B cell (primary cell): ENCODE results near the gene PRKACB. TPM values are rescaled to one million over a fixed set of nuclear protein-coding genes. Genes with fewer than 3 reads are reported as not detected.

Experiments
- ATAC-seq: fragments of 200-7000 bp; cut with Tn5 transposase; one replicate; pipeline ENCODE4 v1.10.0; 2021; ENCODE audit warnings: low read depth, mild to moderate bottlenecking, moderate number of reproducible peaks, moderate library complexity
- CTCF ChIA-PET: fragments of 350-600 bp; sonication (Branson Sonifier 250); formaldehyde crosslinking; loops from one replicate; lab custom pipeline; 2021; ENCODE audit warnings: antibody characterized with exemption, inconsistent platforms; lab: Charles Lee
- POLR2A ChIA-PET: fragments of 350-600 bp; sonication (Branson Sonifier 250); formaldehyde crosslinking; loops from one replicate; lab custom pipeline; 2021; ENCODE audit warnings: antibody characterized with exemption; lab: Charles Lee
- DNase-seq: peaks from one replicate; pipeline ENCODE4 v3.0.0; 2013
- H2AFZ ChIP-seq: 2 replicates; pipeline ENCODE4 v1.6.1; 2012; ENCODE audit warnings: mild to moderate bottlenecking, low read depth, low read length; ENCODE audit not compliant: insufficient read depth, poor library complexity, severe bottlenecking
- H3K27ac ChIP-seq, 2 donors: 1 replicate in 1 of 2; 2 replicates in 1 of 2; pipeline ENCODE4 v1.5.1; 2012 to 2013; ENCODE audit warnings: low read length in 2 of 2, mild to moderate bottlenecking in 2 of 2, moderate library complexity in 1 of 2
- H3K27me3 ChIP-seq, 4 experiments: fragments of 200-600 bp in 1 of 4; sonication (generic) in 1 of 4; replicated peaks in 1 of 4; 1 replicate in 2 of 4; 2 replicates in 2 of 4; pipeline versions ENCODE4 v1.6.1 to v1.7.0; 2013 to 2016; ENCODE audit warnings: low read length in 3 of 4, mild to moderate bottlenecking in 2 of 4, mixed read lengths in 1 of 4, moderate library complexity in 1 of 4; ENCODE audit not compliant: insufficient read depth in 4 of 4, control insufficient read depth in 3 of 4; ENCODE audit errors: control extremely low read depth in 1 of 4
- H3K36me3 ChIP-seq, 2 experiments: replicated peaks in 1 of 2; 1 replicate in 1 of 2; 2 replicates in 1 of 2; pipeline versions ENCODE4 v1.6.1 to v1.7.1; 2013; ENCODE audit warnings: low read length in 1 of 2; ENCODE audit not compliant: insufficient read depth in 2 of 2, control insufficient read depth in 1 of 2; ENCODE audit errors: control extremely low read depth in 1 of 2, extremely low read depth in 1 of 2
- H3K4me1 ChIP-seq, 2 donors: fragments of 200-600 bp in 1 of 2; sonication (generic) in 1 of 2; 1 replicate in 1 of 2; 2 replicates in 1 of 2; pipeline versions ENCODE4 v1.5.1 to v1.6.1; 2013 to 2017; ENCODE audit warnings: low read length in 2 of 2; ENCODE audit not compliant: control insufficient read depth in 2 of 2, insufficient read depth in 2 of 2
- H3K4me2 ChIP-seq: replicated peaks from 2 replicates; pipeline ENCODE3; 2012; ENCODE audit warnings: mild to moderate bottlenecking, low read depth, low read length; ENCODE audit not compliant: poor library complexity, severe bottlenecking
- H3K4me3 ChIP-seq, 5 experiments: fragments of 200-600 bp in 1 of 5; sonication (generic) in 1 of 5; 1 replicate in 3 of 5; 2 replicates in 2 of 5; pipeline versions ENCODE4 v1.5.1 to v1.7.0; 2011 to 2016; ENCODE audit warnings: low read length in 4 of 5, mild to moderate bottlenecking in 4 of 5, low read depth in 2 of 5, control low read depth in 1 of 5, moderate library complexity in 1 of 5; ENCODE audit not compliant: insufficient read depth in 1 of 5; ENCODE audit errors: control extremely low read depth in 1 of 5, extremely low read depth in 1 of 5
- H3K79me2 ChIP-seq: fragments of 200-600 bp; sonication (generic); one replicate; pipeline ENCODE4 v1.6.0; 2016; ENCODE audit warnings: low read length; ENCODE audit not compliant: control insufficient read depth, insufficient read depth
- H3K9ac ChIP-seq: fragments of 200-600 bp; sonication (generic); 2 replicates; pipeline ENCODE4 v1.6.1; 2017; ENCODE audit warnings: mild to moderate bottlenecking, low read length, moderate library complexity
- H3K9me3 ChIP-seq, 3 donors: one replicate each; pipeline versions ENCODE4 v1.6.1 to v1.7.1; 2013; ENCODE audit warnings: low read length in 2 of 3; ENCODE audit not compliant: control insufficient read depth in 2 of 3, insufficient read depth in 1 of 3; ENCODE audit errors: control extremely low read depth in 1 of 3
- H4K20me1 ChIP-seq: 2 replicates; pipeline ENCODE4 v1.6.0; 2012; ENCODE audit warnings: mild to moderate bottlenecking, low read length; ENCODE audit not compliant: insufficient read depth, control insufficient read depth, poor library complexity, severe bottlenecking
- H3K27ac Mint-ChIP-seq: one replicate; pipeline ENCODE4 v1.8.0; 2021; ENCODE audit warnings: mixed read lengths
- H3K27me3 Mint-ChIP-seq: one replicate; pipeline ENCODE4 v1.8.0; 2021; ENCODE audit warnings: mixed read lengths
- H3K4me1 Mint-ChIP-seq: one replicate; pipeline ENCODE4 v1.8.0; 2021; ENCODE audit warnings: mixed read lengths
- H3K4me3 Mint-ChIP-seq: one replicate; pipeline ENCODE4 v1.8.0; 2021; ENCODE audit warnings: mixed read lengths
- H3K9me3 Mint-ChIP-seq: one replicate; pipeline ENCODE4 v1.8.0; 2022; ENCODE audit warnings: mixed read lengths; ENCODE audit not compliant: insufficient read depth
- EZH2 ChIP-seq: IDR thresholded peaks from 2 replicates; pipeline ENCODE4 v1.6.1; 2012; ENCODE audit warnings: borderline replicate concordance, low read depth, mild to moderate bottlenecking, moderate library complexity, low read length; ENCODE audit not compliant: insufficient read depth, poor library complexity, severe bottlenecking
- WGBS: methylation state at CpG from one replicate; pipeline ENCODE4 v1.1.5; 2013; ENCODE audit warnings: missing lambda C conversion rate; ENCODE audit not compliant: insufficient coverage; 5-methylcytosine and 5-hydroxymethylcytosine counted together
- intact Hi-C: fragments of 100-400 bp; cut with micrococcal nuclease; formaldehyde crosslinking; loops from one replicate; pipeline ENCODE4 v1.10.0; 2022
- polyA plus RNA-seq: library from polyadenylated mRNA; depleted of rRNA; stranded (reverse); fragments of >200 nt; gene quantifications from 2 replicates; pipeline ENCODE4 v1.2.3, GENCODE V29; 2012
- total RNA-seq, 2 donors: library from RNA; stranded (reverse); fragments of 120-200 nt in 1 of 2; gene quantifications; 1 replicate in 1 of 2; 2 replicates in 1 of 2; pipeline versions ENCODE4 v1.2.3 to v1.2.4, GENCODE V29; 2013 to 2022
- TF ChIP-seq, protein P1 (sequence below): fragments of 200-600 bp; IDR thresholded peaks from one replicate; pipeline ENCODE4 v1.8.0; 2022; ENCODE audit warnings: antibody characterized with exemption, mild to moderate bottlenecking

PRKACB gene
- total and polyA plus RNA-seq, 2 donors (not counting 1 experiment from before 2014, with no cell fraction given): 14.9 to 53.9 TPM

DNA sequence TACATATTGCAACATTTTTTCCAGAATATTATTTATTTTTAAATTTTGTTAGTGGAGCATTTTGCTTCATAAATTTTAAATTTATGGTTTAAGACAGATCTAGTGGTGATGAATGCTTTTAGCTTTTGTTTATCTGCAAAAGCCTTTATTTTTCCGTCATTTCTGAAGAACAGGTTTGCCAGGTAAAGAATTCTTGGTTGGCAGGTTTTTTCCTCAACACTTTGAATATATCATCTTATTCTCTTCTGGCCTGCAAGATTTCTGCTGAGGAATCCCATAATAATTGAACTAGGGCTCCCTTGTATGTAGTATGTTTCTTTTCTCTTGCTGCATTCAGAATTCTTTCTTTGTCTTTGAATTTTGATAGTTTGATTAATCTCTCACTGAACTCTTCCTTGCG is 106.6 kb downstream of the PRKACB start:
- WGBS: no CpG with 5 or more reads among the region's 2 CpGs
- CTCF ChIA-PET: no interaction called here

DNA sequence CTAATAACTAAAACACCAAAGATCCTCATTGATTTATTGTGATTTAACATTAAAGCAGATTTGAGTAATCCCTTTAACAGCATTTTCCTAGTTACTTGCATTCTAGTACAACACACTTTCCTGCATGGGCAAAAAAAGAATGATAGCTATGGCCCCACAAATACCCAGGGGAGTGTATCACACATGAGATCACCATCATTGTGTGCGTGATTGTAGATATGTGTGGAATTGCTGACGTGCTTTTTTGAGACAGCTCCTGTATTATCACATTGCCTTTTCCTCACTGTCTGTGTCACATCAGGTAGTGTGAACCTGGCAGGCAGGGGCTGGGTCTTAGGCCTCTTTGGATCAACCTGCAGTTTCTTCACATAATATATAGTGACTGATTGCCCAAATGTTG is 109.0 kb downstream of the PRKACB start:
- WGBS: no CpG with 5 or more reads among the region's 2 CpGs
- ChIA-PET CTCF (no interaction called here), POLR2A (no interaction called here)
- Histone ChIP-seq H2AFZ (no peak overlapping the region), H3K4me2 (no peak overlapping the region), H3K27ac (no peak overlapping the region), H3K79me2 (no peaks in the 10 kb centered on the region), H3K27me3 (no peaks in the 10 kb centered on the region), H3K36me3 (no peaks in the 10 kb centered on the region), H3K9me3 (peaks cover 0 to 6% (median 2%) of the 10 kb centered on the region in 3 donors), H3K9ac (no peak overlapping the region), H3K4me1 (no peaks in the 10 kb centered on the region), H4K20me1 (no peaks in the 10 kb centered on the region), H3K4me3 (no peak overlapping the region)
- intact Hi-C loops: no loop called here
- ATAC-seq (no peak), DNase-seq (no peak)
- TF ChIP-seq, protein P1, sequence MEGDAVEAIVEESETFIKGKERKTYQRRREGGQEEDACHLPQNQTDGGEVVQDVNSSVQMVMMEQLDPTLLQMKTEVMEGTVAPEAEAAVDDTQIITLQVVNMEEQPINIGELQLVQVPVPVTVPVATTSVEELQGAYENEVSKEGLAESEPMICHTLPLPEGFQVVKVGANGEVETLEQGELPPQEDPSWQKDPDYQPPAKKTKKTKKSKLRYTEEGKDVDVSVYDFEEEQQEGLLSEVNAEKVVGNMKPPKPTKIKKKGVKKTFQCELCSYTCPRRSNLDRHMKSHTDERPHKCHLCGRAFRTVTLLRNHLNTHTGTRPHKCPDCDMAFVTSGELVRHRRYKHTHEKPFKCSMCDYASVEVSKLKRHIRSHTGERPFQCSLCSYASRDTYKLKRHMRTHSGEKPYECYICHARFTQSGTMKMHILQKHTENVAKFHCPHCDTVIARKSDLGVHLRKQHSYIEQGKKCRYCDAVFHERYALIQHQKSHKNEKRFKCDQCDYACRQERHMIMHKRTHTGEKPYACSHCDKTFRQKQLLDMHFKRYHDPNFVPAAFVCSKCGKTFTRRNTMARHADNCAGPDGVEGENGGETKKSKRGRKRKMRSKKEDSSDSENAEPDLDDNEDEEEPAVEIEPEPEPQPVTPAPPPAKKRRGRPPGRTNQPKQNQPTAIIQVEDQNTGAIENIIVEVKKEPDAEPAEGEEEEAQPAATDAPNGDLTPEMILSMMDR: no peak
- TF ChIP-seq EZH2: no peak
- no peak overlapping the region for H3K27ac Mint-ChIP-seq
- H3K27me3 Mint-ChIP-seq: no peaks in the 10 kb centered on the region
- H3K9me3 Mint-ChIP-seq: peaks cover 10% of the 10 kb centered on the region
- H3K4me1 Mint-ChIP-seq: no peaks in the 10 kb centered on the region
- H3K4me3 Mint-ChIP-seq: no peak overlapping the region

More for the DNA sequence above, 106.6 kb downstream of the PRKACB start:
- no peaks in the 10 kb centered on the region for H4K20me1 ChIP-seq
- no peak overlapping the region for H2AFZ ChIP-seq
- no peaks in the 10 kb centered on the region for H3K4me1 ChIP-seq
- H3K27ac Mint-ChIP-seq: no peak overlapping the region
- TF ChIP-seq, protein P1: no peak
- no peak for TF ChIP-seq EZH2
- no peaks in the 10 kb centered on the region for H3K36me3 ChIP-seq
- H3K4me3 Mint-ChIP-seq: no peak overlapping the region
- H3K4me1 Mint-ChIP-seq: peaks cover 2% of the 10 kb centered on the region
- no peaks in the 10 kb centered on the region for H3K27me3 ChIP-seq
- POLR2A ChIA-PET: no interaction called here
- peaks cover 10% of the 10 kb centered on the region for H3K9me3 Mint-ChIP-seq
- no peak overlapping the region for H3K27ac ChIP-seq
- H3K79me2 ChIP-seq: no peaks in the 10 kb centered on the region
- no peak overlapping the region for H3K4me2 ChIP-seq
- no peak overlapping the region for H3K4me3 ChIP-seq
- intact Hi-C loops: no loop called here
- no peak overlapping the region for H3K9ac ChIP-seq
- no peak for ATAC-seq
- DNase-seq: no peak
- no peaks in the 10 kb centered on the region for H3K27me3 Mint-ChIP-seq
- H3K9me3 ChIP-seq: peaks cover 0 to 6% (median 2%) of the 10 kb centered on the region in 3 donors
